RPMI8226 (cell line): ENCODE measurements around the gene TSPAN5.

Experiments used
- DNase-seq: peaks from one replicate; pipeline ENCODE4 v3.0.0-alpha.2; 2015

Gene TSPAN5

GRCh38 chr4:98614662-98615061, 43.7 kb downstream of the TSPAN5 start:
- no peak for DNase-seq

- no peak for DNase-seq
Measured at GRCh38 chr4:98614094-98614493, 44.3 kb downstream of the TSPAN5 start.

GRCh38 chr4:98613453-98614075, 44.8 kb downstream of the TSPAN5 start:
- no peak for DNase-seq

GRCh38 chr4:98612318-98613250, 45.8 kb downstream of the TSPAN5 start:
- peak; percentile 3 for DNase-seq

- no peak for DNase-seq
Measured at GRCh38 chr4:98611677-98612317, 46.6 kb downstream of the TSPAN5 start.

- DNase-seq, result no peak
Measured at GRCh38 chr4:98610926-98611676, 47.3 kb downstream of the TSPAN5 start.

GRCh38 chr4:98610431-98610830, 48.0 kb downstream of the TSPAN5 start:
- no peak for DNase-seq

GRCh38 chr4:98609934-98610333, 48.5 kb downstream of the TSPAN5 start:
- DNase-seq, result no peak

GRCh38 chr4:98608356-98608755, 50.1 kb downstream of the TSPAN5 start:
- no peak for DNase-seq

GRCh38 chr4:98606894-98607293, 51.5 kb downstream of the TSPAN5 start:
- no peak for DNase-seq

GRCh38 chr4:98605216-98605615, 53.2 kb downstream of the TSPAN5 start:
- no peak for DNase-seq

GRCh38 chr4:98604723-98605122, 53.7 kb downstream of the TSPAN5 start:
- no peak for DNase-seq

- no peak for DNase-seq
Measured at GRCh38 chr4:98603683-98604521, 54.5 kb downstream of the TSPAN5 start.

- DNase-seq, result no peak
Measured at GRCh38 chr4:98602270-98602669, 56.1 kb downstream of the TSPAN5 start.

- no peak for DNase-seq
Measured at GRCh38 chr4:98601708-98602107, 56.7 kb downstream of the TSPAN5 start.

GRCh38 chr4:98599617-98600205, 58.7 kb downstream of the TSPAN5 start:
- DNase-seq, result no peak

- DNase-seq, result no peak
Measured at GRCh38 chr4:98586962-98587354, 71.5 kb downstream of the TSPAN5 start.

- no peak for DNase-seq
Measured at GRCh38 chr4:98586291-98586961, 72.0 kb downstream of the TSPAN5 start.

GRCh38 chr4:98585596-98585995, 72.8 kb downstream of the TSPAN5 start:
- no peak for DNase-seq

GRCh38 chr4:98584265-98584664, 74.1 kb downstream of the TSPAN5 start:
- no peak for DNase-seq

GRCh38 chr4:98583265-98583664, 75.1 kb downstream of the TSPAN5 start:
- no peak for DNase-seq
